BJ (cell line): ENCODE results near the gene OTUD7B. TPM values are rescaled to one million over a fixed set of nuclear protein-coding genes. Genes with fewer than 3 reads are reported as not detected.
A peak's percentile ranks its signal among the peaks of the same experiment; 100 is the strongest.

ENCODE experiments used
- CTCF ChIA-PET: fragments of 350-600 bp; formaldehyde crosslinking; extraction: SDS; loops from one replicate; lab custom pipeline; 2021; ENCODE audit warnings: antibody characterized with exemption, inconsistent platforms; lab: Yijun Ruan, JAX
- POLR2A ChIA-PET: fragments of 300-600 bp; sonication (Branson Sonifier 250); formaldehyde crosslinking; extraction: SDS; loops from one replicate; lab custom pipeline; 2021; ENCODE audit warnings: antibody characterized with exemption; lab: Charles Lee
- DNase-seq: peaks from one replicate; pipeline ENCODE4 v3.0.0-alpha.2; 2011; ENCODE audit warnings: low read depth
- H3K27me3 ChIP-seq: 2 replicates; pipeline ENCODE4 v1.6.0; 2011; ENCODE audit warnings: low read length; ENCODE audit not compliant: control insufficient read depth, insufficient read depth
- H3K36me3 ChIP-seq: 2 replicates; pipeline ENCODE4 v1.5.1; 2011; ENCODE audit warnings: low read length; ENCODE audit not compliant: control insufficient read depth, insufficient read depth
- H3K4me3 ChIP-seq: 2 replicates; pipeline ENCODE4 v1.5.1; 2011; ENCODE audit warnings: low read depth, mild to moderate bottlenecking, control low read depth, low read length
- polyA plus RNA-seq: library from polyadenylated mRNA; depleted of rRNA; stranded (reverse); fragments of >200 nt; gene quantifications from 2 replicates; pipeline ENCODE4 v1.2.3, GENCODE V29; 2011
- TF ChIP-seq, protein P1 (sequence below): IDR thresholded peaks from 2 replicates; pipeline ENCODE4 v1.5.1; 2011; ENCODE audit warnings: low read depth, mild to moderate bottlenecking, control low read depth, inconsistent platforms, low read length, moderate library complexity; ENCODE audit not compliant: insufficient read depth

The OTUD7B gene
- polyA plus RNA-seq, 1 experiment, result 10.1 TPM

DNA sequence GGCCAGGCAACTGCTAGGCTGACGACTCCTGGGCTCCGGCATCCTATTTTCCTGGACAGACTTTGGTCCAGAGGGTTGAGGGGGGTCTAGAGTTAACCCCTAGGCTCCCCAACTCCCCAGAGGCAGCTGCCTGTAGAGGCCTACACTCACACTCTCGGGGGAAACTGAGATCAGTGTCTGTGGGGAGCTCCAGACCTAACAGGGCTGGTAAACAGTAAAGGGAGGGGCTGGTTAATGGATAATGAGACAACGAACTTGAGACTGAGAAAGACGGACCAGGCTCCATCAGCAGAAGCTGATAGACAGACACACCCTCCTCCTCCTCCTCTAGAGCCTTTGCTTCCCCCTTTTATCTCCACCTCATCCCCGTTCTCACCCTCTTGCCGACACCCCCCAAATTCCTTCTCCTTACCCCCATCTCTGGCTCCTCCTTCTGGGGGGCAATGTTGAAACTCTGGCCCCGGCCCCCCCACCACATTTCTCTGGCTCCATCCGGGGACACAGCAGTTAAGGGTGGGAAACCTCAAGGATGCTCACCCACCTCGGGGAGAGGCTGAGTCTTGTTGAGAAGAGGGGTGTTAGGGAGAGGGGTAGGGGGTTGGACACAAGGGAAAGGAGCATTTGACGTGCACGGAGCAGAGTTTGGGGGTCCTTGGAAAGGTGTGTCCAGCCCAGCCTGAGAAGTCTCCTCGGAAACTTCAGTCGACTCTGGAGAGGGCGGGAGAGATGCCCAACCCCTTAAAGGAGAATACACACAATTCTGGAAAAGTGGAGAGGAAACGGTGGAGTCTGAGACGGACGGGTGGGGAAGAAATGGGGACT is 74.1 kb downstream of the OTUD7B start, which contains the start of gene MTMR11:
Gene MTMR11 (minus strand): TSS at position 710 of the 822 bp plus-strand sequence. CDS start 232 bp downstream, at position 478.
- TF ChIP-seq, protein P1, sequence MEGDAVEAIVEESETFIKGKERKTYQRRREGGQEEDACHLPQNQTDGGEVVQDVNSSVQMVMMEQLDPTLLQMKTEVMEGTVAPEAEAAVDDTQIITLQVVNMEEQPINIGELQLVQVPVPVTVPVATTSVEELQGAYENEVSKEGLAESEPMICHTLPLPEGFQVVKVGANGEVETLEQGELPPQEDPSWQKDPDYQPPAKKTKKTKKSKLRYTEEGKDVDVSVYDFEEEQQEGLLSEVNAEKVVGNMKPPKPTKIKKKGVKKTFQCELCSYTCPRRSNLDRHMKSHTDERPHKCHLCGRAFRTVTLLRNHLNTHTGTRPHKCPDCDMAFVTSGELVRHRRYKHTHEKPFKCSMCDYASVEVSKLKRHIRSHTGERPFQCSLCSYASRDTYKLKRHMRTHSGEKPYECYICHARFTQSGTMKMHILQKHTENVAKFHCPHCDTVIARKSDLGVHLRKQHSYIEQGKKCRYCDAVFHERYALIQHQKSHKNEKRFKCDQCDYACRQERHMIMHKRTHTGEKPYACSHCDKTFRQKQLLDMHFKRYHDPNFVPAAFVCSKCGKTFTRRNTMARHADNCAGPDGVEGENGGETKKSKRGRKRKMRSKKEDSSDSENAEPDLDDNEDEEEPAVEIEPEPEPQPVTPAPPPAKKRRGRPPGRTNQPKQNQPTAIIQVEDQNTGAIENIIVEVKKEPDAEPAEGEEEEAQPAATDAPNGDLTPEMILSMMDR, result no peak
- no peaks in the 10 kb centered on the region for H3K27me3 ChIP-seq
- DNase-seq, result no peak
- CTCF ChIA-PET, result interaction anchor here (0.5 to 1.3 kb wide), 2 partner anchors 15 to 26 kb away, joined by 3 read pairs; no protein-coding TSS in a partner anchor
- H3K4me3 ChIP-seq, result peak within 1 kb of the TSS; percentile 56
- POLR2A ChIA-PET, result interaction anchor here (1.1 kb wide), 1 partner anchor 8 kb away, joined by 5 read pairs; no protein-coding TSS in a partner anchor
- 0 out of 2 replicates have a peak, but pooled peaks cover 1% of the 10 kb centered on the region for H3K36me3 ChIP-seq

DNA sequence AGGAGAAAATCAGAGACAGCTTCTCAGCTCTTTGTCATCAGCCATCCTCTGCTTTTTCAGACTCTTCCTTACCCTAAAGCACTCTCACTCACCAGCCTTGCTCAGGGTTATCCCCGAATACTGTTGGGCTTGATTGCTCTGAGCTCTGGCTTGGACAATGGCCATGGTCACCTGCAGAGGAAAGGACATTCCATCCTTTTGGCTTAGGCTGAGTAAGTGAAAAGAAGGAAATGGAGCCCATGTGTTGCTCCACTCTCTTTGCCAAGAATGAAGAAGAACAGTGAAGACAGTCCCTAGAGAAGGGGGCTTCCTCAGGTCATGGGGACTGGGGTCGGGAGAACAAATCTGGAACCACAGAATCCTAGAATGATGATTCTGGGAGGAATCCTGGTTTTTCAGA is 76.2 kb downstream of the OTUD7B start:
- CTCF ChIA-PET, result no interaction called here
- TF ChIP-seq, protein P1, result no peak
- H3K4me3 ChIP-seq, result no peak overlapping the region
- H3K36me3 ChIP-seq, result 0 out of 2 replicates have a peak, but pooled peaks cover 1% of the 10 kb centered on the region
- POLR2A ChIA-PET, result no interaction called here
- no peak for DNase-seq
- no peaks in the 10 kb centered on the region for H3K27me3 ChIP-seq

DNA sequence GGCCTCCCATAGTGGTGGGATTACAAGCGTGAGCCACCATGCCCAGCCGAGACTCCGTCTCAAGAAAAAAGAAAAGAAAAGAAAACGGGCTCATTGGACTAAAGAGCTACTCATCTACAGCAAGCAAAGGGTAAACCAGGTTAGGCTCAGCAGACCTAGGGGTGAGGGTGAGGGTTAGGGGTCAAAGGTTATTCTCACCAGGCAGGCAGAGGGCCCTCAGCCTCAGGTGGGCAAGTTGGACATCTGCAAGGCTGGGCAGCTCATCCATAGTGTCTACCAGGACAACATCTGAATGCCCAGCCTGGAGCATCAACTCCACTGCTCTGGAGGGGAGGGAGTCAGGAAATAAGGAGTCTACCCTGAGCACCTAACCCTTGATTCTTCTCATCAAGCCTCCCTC is 77.3 kb downstream of the OTUD7B start:
- H3K4me3 ChIP-seq, result no peak overlapping the region
- peaks cover 3% of the 10 kb centered on the region; the same call in 1 of the 2 replicates for H3K36me3 ChIP-seq
- H3K27me3 ChIP-seq, result no peaks in the 10 kb centered on the region
- TF ChIP-seq, protein P1, result no peak
- no peak for DNase-seq
- ChIA-PET CTCF (no interaction called here), POLR2A (no interaction called here)

DNA sequence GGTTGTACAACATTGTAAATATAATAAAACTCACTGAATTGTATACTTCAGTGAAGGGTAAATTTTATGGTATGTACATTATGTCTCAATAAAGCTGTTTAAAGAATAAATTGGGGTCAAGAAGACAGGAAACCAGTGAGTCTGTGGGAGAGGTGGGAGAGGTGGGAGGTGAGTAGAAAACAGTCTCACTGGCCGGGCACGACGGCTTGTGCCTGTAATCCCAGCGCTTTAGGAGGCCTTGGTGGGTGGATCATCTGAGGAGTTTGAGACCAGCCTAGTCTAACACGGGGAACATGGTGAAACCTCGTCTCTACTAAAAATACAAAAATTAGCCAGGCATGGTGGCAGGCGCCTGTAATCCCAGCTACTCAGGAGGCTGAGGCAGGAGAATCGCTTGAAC is 78.1 kb downstream of the OTUD7B start:
- no peak for DNase-seq
- CTCF ChIA-PET, result no interaction called here
- no peak overlapping the region for H3K4me3 ChIP-seq
- H3K27me3 ChIP-seq, result no peaks in the 10 kb centered on the region
- H3K36me3 ChIP-seq, result peaks cover 3% of the 10 kb centered on the region; the same call in 1 of the 2 replicates
- TF ChIP-seq, protein P1, result no peak
- POLR2A ChIA-PET, result no interaction called here

DNA sequence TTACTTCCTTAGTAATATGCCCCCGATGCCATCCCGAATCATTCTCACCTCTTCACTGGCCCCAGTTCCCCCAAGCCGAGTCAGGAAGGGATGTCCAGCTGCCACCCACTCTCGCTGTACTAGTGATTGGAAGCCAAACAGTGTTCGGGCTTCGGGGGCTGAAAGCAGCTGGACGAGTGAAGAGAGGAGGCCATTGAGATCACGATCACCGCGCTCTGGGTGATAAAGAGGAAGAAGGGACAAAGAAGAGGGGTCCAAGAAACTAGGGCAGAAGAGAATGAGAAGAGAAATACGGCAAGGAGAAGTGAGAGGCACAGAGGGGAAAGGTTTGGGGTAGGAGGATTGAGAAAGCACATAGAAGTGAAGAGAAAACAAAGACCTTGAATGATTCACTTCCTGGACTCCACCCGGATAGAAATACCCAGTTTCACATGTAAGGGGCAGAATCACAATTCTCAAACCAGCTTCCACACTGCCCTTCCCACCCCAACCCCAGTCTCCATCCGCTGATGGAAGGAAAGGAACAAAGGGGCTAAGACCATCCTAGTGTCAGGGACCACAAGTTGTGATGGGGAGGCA is 79.2 kb downstream of the OTUD7B start:
- H3K36me3 ChIP-seq, result peaks cover 5% of the 10 kb centered on the region; the same call in 1 of the 2 replicates
- TF ChIP-seq, protein P1, result no peak
- ChIA-PET CTCF (no interaction called here), POLR2A (no interaction called here)
- no peaks in the 10 kb centered on the region for H3K27me3 ChIP-seq
- DNase-seq, result no peak
- no peak overlapping the region for H3K4me3 ChIP-seq
